HUES6 (cell line): ENCODE data around the gene ADAMTS10.
"Not testable (repeated sequence)": the region's sequence is repeated elsewhere in the genome, so short reads cannot be mapped to it uniquely, and the experiment has no call there.

ENCODE experiments used
- H3K27ac ChIP-seq: 2 replicates; pipeline ENCODE4 v1.7.0; 2013; ENCODE audit warnings: low read depth, mild to moderate bottlenecking, low read length, inconsistent platforms
- H3K27me3 ChIP-seq: 2 replicates; pipeline ENCODE4 v1.6.1; 2013; ENCODE audit warnings: low read length; ENCODE audit not compliant: control insufficient read depth, insufficient read depth
- H3K36me3 ChIP-seq: 2 replicates; pipeline ENCODE4 v1.6.1; 2013; ENCODE audit warnings: low read length; ENCODE audit not compliant: control insufficient read depth, insufficient read depth
- H3K4me1 ChIP-seq: 2 replicates; pipeline ENCODE4 v1.6.1; 2013; ENCODE audit warnings: low read length; ENCODE audit not compliant: control insufficient read depth, insufficient read depth
- H3K4me3 ChIP-seq: 2 replicates; pipeline ENCODE4 v1.5.1; 2013; ENCODE audit warnings: low read depth, low read length
- H3K9ac ChIP-seq: one replicate; pipeline ENCODE4 v1.6.1; 2013; ENCODE audit warnings: mild to moderate bottlenecking, low read length
- H3K9me3 ChIP-seq: 2 replicates; pipeline ENCODE4 v1.6.1; 2013; ENCODE audit warnings: low read depth, low read length; ENCODE audit not compliant: control insufficient read depth, insufficient read depth

Gene ADAMTS10

DNA sequence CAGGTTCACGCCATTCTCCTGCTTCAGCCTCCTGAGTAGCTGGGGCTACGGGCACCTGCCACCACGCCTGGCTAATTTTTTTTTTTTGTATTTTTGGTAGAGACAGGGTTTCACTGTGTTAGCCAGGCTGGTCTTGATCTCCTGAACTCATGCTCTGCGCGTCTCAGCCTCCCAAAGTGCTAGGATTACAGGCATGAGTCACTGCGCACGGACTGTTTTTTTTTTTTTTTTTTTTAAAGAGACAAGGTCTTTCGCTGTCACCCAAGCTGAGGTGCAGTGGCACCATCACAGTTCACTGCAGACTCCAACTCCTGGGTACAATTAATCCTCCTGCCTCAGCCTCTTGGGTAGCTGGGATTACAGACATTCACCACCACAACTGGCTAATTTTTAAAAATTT lies 8.2 kb upstream of the ADAMTS10 start:
- no peaks in the 10 kb centered on the region for H3K36me3 ChIP-seq
- no peak overlapping the region for H3K9ac ChIP-seq
- no peak overlapping the region for H3K4me3 ChIP-seq
- no peaks in the 10 kb centered on the region for H3K9me3 ChIP-seq
- no peaks in the 10 kb centered on the region for H3K27me3 ChIP-seq
- no peaks in the 10 kb centered on the region for H3K4me1 ChIP-seq
- no peak overlapping the region for H3K27ac ChIP-seq

DNA sequence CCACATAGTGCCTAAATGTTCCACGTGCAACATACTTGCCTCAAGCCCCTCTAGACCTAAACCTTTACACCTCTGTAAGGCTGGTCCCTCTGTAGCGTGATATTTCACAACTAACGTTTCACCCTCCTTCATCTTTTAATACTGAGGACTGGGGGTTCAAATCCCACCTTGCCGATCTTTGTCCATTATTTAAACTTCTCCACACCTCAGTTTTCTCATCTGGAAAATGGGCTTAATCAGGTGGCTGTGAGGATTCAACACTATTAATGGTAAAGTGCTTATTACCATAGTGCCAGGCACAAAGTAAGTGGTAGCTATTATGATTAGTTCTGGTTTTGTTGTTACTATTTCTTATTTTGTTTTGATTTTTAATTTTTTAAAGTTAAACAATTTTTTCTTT lies 7.5 kb upstream of the ADAMTS10 start:
- H3K9ac ChIP-seq = no peak overlapping the region
- no peaks in the 10 kb centered on the region for H3K27me3 ChIP-seq
- no peaks in the 10 kb centered on the region for H3K4me1 ChIP-seq
- H3K9me3 ChIP-seq = no peaks in the 10 kb centered on the region
- H3K27ac ChIP-seq = no peak overlapping the region
- no peaks in the 10 kb centered on the region for H3K36me3 ChIP-seq
- H3K4me3 ChIP-seq = no peak overlapping the region

DNA sequence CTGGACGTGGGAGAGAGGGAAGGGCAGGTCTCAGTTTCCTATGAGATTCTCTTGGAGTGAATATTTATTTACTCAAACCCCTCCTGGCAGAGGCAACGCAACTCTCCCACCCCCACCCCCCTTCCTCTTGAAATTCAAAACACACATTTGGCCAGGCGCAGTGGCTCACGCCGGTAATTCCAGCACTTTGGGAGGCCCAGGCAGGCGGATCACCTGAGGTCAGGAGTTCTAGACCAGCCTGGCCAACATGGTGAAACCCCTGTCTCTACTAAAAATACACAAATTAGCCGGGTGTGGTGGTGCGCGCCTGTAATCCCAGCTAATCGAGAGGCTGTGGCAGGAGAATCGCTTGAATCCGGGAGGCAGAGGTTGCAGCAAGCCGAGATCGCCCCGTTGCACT lies 6.8 kb upstream of the ADAMTS10 start:
- not testable (repeated sequence) for H3K4me1 ChIP-seq, H3K27me3 ChIP-seq, H3K9ac ChIP-seq, H3K9me3 ChIP-seq, H3K27ac ChIP-seq, H3K36me3 ChIP-seq, H3K4me3 ChIP-seq

DNA sequence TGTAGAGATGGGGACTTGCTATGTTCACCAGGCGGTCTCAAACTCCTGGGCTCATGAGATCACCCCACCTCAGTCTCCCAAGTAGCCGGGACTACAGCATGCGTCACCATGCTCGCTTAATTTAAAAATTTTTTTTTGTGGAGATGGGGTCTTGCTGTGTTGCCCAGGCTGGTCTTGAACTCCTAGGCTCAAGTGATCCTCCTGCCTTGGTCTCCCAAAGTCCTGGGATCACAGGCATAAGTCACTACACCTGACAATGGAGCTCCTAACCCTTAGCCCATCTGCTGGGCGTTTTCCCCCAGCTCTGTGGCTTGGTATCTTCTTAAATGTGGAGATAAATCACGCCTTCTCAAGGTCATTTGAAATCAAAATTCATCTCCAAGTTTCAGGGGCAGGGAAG lies 6.3 kb upstream of the ADAMTS10 start:
- Histone ChIP-seq H3K9ac (no peak overlapping the region), H3K36me3 (no peaks in the 10 kb centered on the region), H3K4me3 (no peak overlapping the region), H3K27ac (no peak overlapping the region), H3K9me3 (no peaks in the 10 kb centered on the region), H3K27me3 (no peaks in the 10 kb centered on the region), H3K4me1 (peaks cover 4% of the 10 kb centered on the region; the same call in 1 of the 2 replicates)

DNA sequence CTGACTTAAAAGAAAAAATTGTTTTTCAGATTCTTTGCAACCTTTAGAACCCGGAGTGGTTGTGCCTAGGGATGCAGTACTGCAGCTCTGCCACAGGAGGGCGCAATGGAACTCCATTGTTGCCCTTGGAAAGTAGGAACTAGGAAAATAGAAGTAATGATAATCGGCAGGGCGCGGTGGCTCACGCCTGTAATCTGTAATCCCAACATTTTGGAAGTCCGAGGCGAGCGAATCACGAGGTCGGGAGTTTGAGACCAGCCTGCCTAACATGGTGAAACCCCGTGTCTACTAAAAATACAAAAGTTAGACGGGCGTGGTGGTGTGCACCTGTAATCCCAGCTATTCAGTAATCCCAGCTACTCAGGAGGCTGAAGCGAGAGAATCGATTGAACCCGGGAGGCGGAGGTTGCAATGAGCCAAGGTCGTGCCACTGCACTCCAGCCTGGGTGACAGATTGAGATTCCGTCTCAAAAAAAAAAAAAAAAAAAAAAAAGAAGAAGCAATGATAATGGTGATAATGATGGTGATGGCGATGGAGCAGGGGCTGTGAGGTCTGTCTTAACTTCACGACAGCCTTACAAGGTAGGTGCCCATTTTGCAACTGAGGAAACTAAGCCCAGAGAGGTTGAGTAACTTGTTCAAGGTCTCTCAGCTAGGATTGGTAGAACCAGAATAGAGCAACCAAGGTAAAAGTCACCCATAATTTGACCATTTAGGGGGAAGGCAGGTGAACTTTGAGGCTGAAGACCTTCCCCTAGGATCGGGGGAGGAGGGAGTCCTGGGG lies 5.5 kb upstream of the ADAMTS10 start:
- H3K4me1 ChIP-seq = peaks cover 9% of the 10 kb centered on the region; the same call in 1 of the 2 replicates
- no peaks in the 10 kb centered on the region for H3K36me3 ChIP-seq
- H3K27ac ChIP-seq = no peak overlapping the region
- no peaks in the 10 kb centered on the region for H3K27me3 ChIP-seq
- H3K4me3 ChIP-seq = no peak overlapping the region
- no peaks in the 10 kb centered on the region for H3K9me3 ChIP-seq
- H3K9ac ChIP-seq = no peak overlapping the region

DNA sequence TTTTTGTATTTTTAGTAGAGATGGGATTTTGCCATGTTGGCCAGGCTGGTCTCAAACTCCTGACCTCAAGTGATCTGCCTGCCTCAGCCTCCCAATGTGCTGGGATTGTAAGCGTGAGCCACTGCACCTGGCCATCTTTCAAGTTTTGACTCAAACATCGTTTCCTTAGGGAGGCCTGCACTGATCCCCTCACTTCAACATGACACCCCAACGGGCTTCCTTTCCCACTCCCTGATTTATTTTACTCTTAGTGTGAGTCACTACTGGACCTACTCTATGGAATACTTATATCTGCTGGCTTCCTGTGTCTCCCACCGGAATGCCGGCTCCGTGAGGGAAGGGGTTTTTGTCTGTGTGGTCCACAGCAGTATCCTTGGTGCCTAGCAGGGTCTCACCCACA lies 4.5 kb upstream of the ADAMTS10 start:
- H3K4me1 ChIP-seq = peaks cover 9% of the 10 kb centered on the region; the same call in 1 of the 2 replicates
- no peak overlapping the region for H3K27ac ChIP-seq
- no peaks in the 10 kb centered on the region for H3K9me3 ChIP-seq
- H3K36me3 ChIP-seq = no peaks in the 10 kb centered on the region
- H3K27me3 ChIP-seq = no peaks in the 10 kb centered on the region
- no peak overlapping the region for H3K9ac ChIP-seq
- H3K4me3 ChIP-seq = no peak overlapping the region

DNA sequence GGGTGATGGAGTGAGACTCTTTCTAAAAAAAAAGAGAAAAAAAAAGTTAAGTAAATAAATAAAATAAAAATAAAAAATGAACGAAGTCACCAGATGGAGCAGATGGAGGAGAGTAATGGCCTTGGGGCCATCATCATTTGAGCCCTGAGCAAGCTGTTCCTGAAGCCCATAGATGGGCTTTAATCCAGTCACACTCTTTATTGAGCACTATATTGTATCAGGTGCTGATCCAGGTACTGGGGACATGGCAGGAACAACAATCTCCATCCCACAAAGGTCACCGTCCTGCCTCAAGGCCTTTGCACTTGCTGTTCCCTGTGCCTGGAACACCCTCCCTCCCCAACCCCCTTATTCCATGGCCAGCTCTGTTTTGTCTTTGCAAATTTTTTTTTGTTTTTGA lies 3.9 kb upstream of the ADAMTS10 start:
- no peaks in the 10 kb centered on the region for H3K9me3 ChIP-seq
- H3K27me3 ChIP-seq = no peaks in the 10 kb centered on the region
- H3K4me3 ChIP-seq = no peak overlapping the region
- H3K9ac ChIP-seq = no peak overlapping the region
- no peak overlapping the region for H3K27ac ChIP-seq
- peaks cover 9% of the 10 kb centered on the region; the same call in 1 of the 2 replicates for H3K4me1 ChIP-seq
- H3K36me3 ChIP-seq = no peaks in the 10 kb centered on the region

DNA sequence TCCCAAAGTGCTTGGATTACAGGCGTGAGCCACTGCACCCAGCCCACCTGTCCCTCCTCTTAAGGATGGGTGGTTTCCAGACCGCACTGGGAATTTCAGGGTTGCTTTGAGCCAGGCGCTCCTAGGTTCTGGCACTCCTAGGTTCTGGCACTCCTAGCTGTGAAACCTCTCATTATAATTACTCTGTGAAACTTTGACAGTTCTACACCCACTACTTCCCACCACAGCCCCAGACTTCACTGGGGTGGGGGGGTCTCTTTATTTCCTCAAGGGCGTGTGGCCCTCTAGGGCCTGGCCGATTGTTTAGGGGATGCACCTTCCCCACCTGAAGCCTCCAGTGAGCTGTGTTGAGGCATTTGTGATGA lies 2.3 kb upstream of the ADAMTS10 start:
- no peak overlapping the region for H3K4me3 ChIP-seq
- H3K27ac ChIP-seq = no peak overlapping the region
- H3K4me1 ChIP-seq = peaks cover 21% of the 10 kb centered on the region
- H3K9ac ChIP-seq = no peak overlapping the region
- H3K36me3 ChIP-seq = no peaks in the 10 kb centered on the region
- H3K9me3 ChIP-seq = no peaks in the 10 kb centered on the region
- no peaks in the 10 kb centered on the region for H3K27me3 ChIP-seq

DNA sequence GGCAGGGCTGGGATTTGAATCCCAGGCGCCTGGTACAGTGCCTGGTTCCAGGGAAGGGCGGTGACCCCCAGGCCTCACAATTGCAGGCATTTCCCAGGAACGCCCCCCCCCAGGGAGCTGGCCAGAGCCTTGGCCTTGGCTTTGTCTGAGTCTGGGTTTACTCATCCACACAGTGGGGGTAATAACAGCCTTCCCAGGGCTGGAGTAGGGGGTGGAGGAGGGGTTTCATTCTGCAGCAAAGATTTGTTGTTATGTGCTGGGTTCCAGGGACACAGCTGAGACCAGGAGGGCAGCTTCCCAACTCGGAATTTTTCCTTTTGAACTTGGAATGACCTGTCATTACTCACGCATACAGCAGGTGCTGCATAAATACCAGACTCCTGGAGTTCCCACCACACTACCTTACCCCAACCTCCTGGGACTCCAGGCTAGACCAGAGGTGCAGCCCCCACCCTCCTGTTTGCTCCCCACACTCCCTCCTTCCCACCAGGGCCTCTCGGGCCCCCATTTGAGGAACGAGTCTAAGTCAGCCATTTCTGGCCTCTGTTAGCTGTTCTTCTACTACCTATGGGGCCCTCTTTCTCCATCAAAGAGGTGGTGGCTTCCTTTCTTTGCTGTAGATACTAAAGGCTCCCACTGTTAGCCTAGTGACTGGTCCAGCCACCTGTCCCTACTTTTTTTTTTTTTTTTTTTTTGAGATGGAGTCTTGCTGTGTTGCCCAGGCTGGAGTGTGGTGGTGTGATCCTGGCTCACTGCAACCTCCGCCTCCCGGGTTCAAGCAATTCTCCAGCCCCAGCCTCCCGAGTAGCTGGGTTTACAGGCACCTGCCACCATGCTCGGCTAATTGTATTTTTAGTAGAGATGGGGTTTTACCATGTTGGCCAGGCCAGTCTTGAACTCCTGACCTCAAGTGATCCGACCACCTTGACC lies 1.6 kb upstream of the ADAMTS10 start:
- H3K4me3 ChIP-seq = no peak overlapping the region; the same call in 1 of the 2 replicates
- H3K4me1 ChIP-seq = peaks cover 21% of the 10 kb centered on the region
- no peaks in the 10 kb centered on the region for H3K9me3 ChIP-seq
- no peaks in the 10 kb centered on the region for H3K36me3 ChIP-seq
- no peak overlapping the region for H3K9ac ChIP-seq
- no peaks in the 10 kb centered on the region for H3K27me3 ChIP-seq
- no peak overlapping the region for H3K27ac ChIP-seq

DNA sequence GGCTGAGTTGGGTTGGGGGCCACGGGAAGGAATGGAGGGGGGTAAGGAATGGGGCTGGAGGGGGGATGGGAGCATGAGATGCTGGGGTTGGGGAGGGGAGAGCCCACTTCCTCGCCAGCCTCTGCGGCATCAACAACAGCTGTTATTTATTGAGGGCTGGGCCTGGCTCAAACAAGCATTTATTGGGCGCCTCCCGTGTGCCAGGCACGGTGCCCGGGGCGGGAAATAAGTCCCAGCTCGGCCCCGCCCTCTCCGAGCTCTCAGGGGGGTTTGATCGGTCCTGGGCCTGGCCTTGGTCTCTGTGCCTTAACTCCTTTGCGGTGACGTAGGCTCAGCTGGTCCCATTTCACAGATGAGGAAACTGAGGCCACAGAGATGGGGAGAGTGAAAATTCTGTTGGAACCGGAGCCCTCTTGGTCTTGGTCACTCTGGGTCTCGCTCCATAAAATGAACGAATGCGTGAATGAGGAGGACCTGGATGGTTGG lies 919 bp upstream of the ADAMTS10 start:
- Histone ChIP-seq H3K27ac (no peak overlapping the region), H3K36me3 (no peaks in the 10 kb centered on the region), H3K9ac (peak overlapping the region; percentile 57), H3K27me3 (no peaks in the 10 kb centered on the region), H3K9me3 (no peaks in the 10 kb centered on the region), H3K4me1 (peaks cover 21% of the 10 kb centered on the region), H3K4me3 (no peak overlapping the region; the same call in 1 of the 2 replicates)

DNA sequence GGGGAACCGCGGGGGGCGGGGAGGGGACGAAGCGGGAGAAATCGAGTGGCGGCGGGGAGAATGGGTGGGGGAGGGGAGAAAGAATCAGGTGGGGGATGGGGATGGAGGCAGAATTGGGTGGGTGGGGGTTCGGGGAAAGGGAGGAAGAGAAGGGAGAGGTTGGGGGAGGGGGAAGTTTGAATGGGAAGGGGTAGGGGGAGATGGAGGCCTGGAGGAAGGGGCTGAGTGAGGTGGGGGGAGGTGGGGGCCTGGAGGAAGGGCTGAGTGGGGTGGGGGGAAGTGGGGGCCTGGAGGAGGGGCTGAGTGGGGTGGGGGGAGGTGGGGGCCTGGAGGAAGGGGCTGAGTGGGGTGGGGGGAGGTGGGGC lies 403 bp upstream of the ADAMTS10 start:
- Histone ChIP-seq H3K27me3 (no peaks in the 10 kb centered on the region), H3K4me3 (no peak overlapping the region; the same call in 1 of the 2 replicates), H3K9ac (no peak overlapping the region), H3K4me1 (peaks cover 21% of the 10 kb centered on the region), H3K9me3 (no peaks in the 10 kb centered on the region), H3K27ac (no peak overlapping the region), H3K36me3 (no peaks in the 10 kb centered on the region)
